Colonic mucosa (tissue), 4 donors: ENCODE results near the gene COG5. TPM values are rescaled to one million over a fixed set of nuclear protein-coding genes. Genes with fewer than 3 reads are reported as not detected.
"Not testable (repeated sequence)": the region's sequence is repeated elsewhere in the genome, so short reads cannot be mapped to it uniquely, and the experiment has no call there.

Experiments
- DNase-seq: peaks from one replicate; pipeline ENCODE4 v3.0.0-alpha.2; 2020
- H3K27ac ChIP-seq: fragments of 200-600 bp; one replicate; pipeline ENCODE4 v1.8.0; 2021
- H3K27me3 ChIP-seq: fragments of 200-600 bp; one replicate; pipeline ENCODE4 v1.8.0; 2021
- H3K36me3 ChIP-seq: fragments of 200-600 bp; one replicate; pipeline ENCODE4 v1.8.0; 2021
- H3K4me1 ChIP-seq: fragments of 200-600 bp; one replicate; pipeline ENCODE4 v1.8.0; 2021; ENCODE audit warnings: mild to moderate bottlenecking
- H3K4me3 ChIP-seq: fragments of 200-600 bp; one replicate; pipeline ENCODE4 v1.8.0; 2021
- H3K9ac ChIP-seq, 2 donors: one replicate each; pipeline ENCODE4 v1.7.0; 2013; ENCODE audit warnings: control low read depth in 2 of 2, low read depth in 2 of 2, low read length in 2 of 2
- H3K9me3 ChIP-seq: fragments of 200-600 bp; one replicate; pipeline ENCODE4 v1.8.0; 2021
- intact Hi-C: fragments of 100-400 bp; cut with DNase I; formaldehyde crosslinking; loops from one replicate; pipeline ENCODE4 v1.14.1; 2022
- total RNA-seq, 2 donors: library from RNA; stranded (reverse); fragmentation: NEBNext Ultra II Directional in 1 of 2; extraction: Animal tissue kit (Norgen Biotek cat#: 25700) in 1 of 2; gene quantifications; one replicate each; pipeline ENCODE4 v1.2.1, GENCODE V29; 2021
- TF ChIP-seq, protein P1 (sequence below): fragments of 200-600 bp; IDR thresholded peaks from one replicate; pipeline ENCODE4 v1.8.0; 2022; ENCODE audit warnings: antibody characterized with exemption, mild to moderate bottlenecking
- donor health status: healthy.
- donor health status: DM: no; HTN: no; CAD: no.
- donor health status: DM: no; HTN: no; CAD: no.

COG5 gene
- total RNA-seq, 2 donors from 2014 or later, result 43.1 to 46.8 TPM

DNA sequence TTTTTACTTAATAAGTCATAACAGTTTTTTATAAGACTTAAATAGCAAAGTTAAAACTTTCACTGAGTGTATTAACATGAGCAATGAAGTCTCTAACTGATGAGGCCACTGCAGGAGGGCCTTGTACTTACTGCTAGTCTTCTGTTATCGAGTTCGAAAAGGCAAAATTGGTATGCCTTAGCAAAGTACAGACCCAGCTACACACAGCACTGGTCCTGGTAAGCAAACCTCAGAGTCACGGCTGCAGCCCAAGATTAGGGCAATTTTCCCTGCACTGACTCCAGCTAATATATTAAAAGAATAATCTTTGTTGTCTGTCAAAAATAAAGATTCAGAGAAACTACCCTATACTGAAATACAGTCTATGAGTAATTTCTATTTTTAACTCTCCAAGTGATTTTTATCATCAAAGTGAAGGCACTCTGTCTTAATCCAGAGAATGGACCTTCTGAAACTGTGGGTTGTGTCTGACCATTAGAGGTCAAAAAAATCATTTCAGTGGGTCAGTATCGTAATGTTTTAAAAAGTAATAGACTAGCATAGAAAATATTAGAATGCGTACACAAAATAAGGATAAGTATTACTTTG is 309.2 kb downstream of the COG5 start:
- H3K27ac ChIP-seq, result no peak overlapping the region
- intact Hi-C loops, result no loop called here
- TF ChIP-seq, protein P1, sequence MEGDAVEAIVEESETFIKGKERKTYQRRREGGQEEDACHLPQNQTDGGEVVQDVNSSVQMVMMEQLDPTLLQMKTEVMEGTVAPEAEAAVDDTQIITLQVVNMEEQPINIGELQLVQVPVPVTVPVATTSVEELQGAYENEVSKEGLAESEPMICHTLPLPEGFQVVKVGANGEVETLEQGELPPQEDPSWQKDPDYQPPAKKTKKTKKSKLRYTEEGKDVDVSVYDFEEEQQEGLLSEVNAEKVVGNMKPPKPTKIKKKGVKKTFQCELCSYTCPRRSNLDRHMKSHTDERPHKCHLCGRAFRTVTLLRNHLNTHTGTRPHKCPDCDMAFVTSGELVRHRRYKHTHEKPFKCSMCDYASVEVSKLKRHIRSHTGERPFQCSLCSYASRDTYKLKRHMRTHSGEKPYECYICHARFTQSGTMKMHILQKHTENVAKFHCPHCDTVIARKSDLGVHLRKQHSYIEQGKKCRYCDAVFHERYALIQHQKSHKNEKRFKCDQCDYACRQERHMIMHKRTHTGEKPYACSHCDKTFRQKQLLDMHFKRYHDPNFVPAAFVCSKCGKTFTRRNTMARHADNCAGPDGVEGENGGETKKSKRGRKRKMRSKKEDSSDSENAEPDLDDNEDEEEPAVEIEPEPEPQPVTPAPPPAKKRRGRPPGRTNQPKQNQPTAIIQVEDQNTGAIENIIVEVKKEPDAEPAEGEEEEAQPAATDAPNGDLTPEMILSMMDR, result no peak
- no peak for DNase-seq
- H3K9ac ChIP-seq, result no peak overlapping the region
- no peaks in the 10 kb centered on the region for H3K4me1 ChIP-seq
- H3K9me3 ChIP-seq, result no peaks in the 10 kb centered on the region
- no peak overlapping the region for H3K4me3 ChIP-seq
- H3K36me3 ChIP-seq, result no peaks in the 10 kb centered on the region
- H3K27me3 ChIP-seq, result no peaks in the 10 kb centered on the region

DNA sequence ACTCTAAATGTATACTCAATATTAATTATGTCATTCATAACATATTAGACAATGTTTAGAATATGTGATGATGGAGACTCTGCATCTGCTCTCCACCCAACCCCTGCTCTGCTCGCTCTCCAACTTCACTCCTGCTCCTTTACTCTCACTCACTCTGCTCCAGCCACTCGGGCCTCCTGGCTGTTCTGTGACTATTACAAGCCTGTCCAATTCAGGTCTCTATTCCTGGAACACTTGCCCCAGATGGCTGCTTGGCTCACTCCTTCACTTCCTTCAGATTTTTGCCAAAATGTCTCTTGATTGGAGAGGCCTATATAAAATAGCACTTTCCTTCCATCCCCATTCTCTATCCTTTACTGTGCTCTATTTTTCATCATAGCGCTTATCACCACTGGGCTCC is 310.1 kb downstream of the COG5 start:
- no peaks in the 10 kb centered on the region for H3K4me1 ChIP-seq
- TF ChIP-seq, protein P1, result no peak
- intact Hi-C loops, result no loop called here

DNA sequence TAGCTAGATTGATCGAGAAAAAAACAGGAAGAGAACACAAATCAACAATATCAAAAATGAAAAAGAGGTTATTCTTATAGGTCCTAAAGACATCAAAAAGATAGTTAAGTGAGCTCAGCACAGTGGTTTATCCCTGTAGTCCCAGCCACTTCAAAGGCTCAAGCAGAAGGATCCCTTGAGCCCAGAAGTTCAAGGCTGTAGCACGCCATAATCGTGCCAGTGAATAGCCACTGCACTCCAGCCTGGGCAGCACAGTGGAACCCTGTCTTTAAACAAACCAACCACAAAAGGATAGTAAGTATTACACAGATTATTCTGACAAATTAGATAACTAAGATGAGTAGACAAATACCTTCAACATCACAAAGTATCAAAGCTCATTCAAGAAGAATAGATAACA is 311.8 kb downstream of the COG5 start:
- Histone ChIP-seq H3K4me1 (no peaks in the 10 kb centered on the region), H3K27ac (no peak overlapping the region), H3K9ac (no peak overlapping the region), H3K27me3 (no peaks in the 10 kb centered on the region), H3K4me3 (no peak overlapping the region), H3K9me3 (no peaks in the 10 kb centered on the region), H3K36me3 (no peaks in the 10 kb centered on the region)
- TF ChIP-seq, protein P1, result no peak
- DNase-seq, result no peak
- intact Hi-C loops, result no loop called here

More for the DNA sequence above, 310.1 kb downstream of the COG5 start:
- no peak overlapping the region for H3K27ac ChIP-seq
- H3K27me3 ChIP-seq, result no peaks in the 10 kb centered on the region
- H3K9ac ChIP-seq, result no peak overlapping the region
- H3K4me3 ChIP-seq, result no peak overlapping the region
- DNase-seq, result no peak
- no peaks in the 10 kb centered on the region for H3K36me3 ChIP-seq
- no peaks in the 10 kb centered on the region for H3K9me3 ChIP-seq

DNA sequence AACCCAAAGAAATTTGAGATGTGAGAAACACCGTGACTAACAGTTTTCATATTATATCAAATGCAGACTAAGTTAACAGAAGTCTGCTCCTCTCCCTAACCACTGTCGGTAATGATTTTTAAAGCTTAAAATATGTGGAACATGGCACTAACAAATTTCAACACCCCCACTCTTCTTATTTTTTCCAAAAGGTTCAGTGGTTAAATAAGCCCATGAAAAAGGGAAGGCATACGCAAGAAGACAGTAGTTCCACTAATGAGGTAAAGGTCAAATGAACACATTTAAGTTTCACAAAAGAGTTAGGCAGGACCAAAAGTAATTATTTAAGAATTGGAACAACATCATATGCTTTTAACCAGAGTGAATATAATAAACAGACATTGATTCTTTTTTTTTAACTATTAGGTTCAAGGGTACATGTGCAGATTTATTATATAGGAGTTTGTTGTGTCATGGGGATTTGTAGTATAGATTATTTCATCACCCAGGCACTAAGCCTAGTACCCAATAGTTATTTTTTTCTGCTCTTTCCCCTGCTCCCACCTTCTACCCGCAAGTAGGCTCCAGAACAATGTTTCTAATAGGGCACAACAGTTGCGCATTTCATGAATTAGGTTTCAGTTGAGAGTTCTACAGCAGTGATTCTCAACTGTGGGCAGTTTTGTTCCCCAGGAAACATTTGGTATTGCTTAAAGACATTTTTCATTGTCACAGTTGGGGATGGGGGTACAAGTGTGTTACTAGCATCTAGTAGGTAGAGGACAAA is 315.0 kb downstream of the COG5 start:
- Histone ChIP-seq H3K27ac (no peak overlapping the region), H3K4me1 (no peaks in the 10 kb centered on the region), H3K9ac (no peak overlapping the region), H3K4me3 (no peak overlapping the region), H3K9me3 (no peaks in the 10 kb centered on the region), H3K27me3 (no peaks in the 10 kb centered on the region), H3K36me3 (no peaks in the 10 kb centered on the region)
- intact Hi-C loops, result no loop called here
- TF ChIP-seq, protein P1, result no peak
- DNase-seq, result no peak

DNA sequence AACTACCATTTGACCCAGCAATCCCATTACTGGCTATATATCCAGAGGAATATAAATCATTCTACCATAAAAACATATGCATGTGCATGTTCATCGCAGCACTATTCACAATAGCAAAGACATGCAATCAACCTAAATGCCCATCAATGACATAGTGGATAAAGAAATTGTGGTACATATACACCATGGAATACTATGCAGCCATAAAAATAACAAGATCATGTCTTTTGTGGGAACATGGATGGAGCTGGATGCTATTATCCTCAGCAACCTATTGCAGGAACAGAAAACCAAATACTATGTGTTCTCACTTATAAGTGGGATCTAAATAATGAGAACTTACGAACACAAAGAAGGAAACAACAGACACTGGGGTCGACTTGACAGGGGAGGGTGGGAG is 316.9 kb downstream of the COG5 start:
- H3K4me3 ChIP-seq, intact Hi-C loops, H3K27ac ChIP-seq, H3K4me1 ChIP-seq, H3K9me3 ChIP-seq, DNase-seq, H3K36me3 ChIP-seq, H3K27me3 ChIP-seq, H3K9ac ChIP-seq: not testable (repeated sequence)

DNA sequence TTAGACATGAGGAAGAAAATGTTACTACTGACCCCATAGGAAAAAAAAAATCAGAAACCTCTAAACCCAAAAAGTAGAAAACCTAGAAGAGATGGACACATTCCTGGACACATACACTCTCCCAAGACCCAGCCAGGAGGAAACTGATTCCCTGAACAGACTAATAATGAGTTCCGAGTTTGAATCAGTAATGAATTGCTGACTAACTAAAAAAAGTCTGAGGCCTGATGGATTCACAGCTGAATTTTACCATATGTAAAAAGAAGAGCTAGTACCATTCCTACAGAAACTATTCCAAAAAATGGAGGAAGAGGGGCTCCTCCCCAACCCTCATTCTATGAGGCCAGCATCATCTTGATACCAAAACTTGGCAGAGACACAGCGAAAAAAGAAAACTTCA is 319.1 kb downstream of the COG5 start:
- no peaks in the 10 kb centered on the region for H3K36me3 ChIP-seq
- H3K27me3 ChIP-seq, result no peaks in the 10 kb centered on the region
- intact Hi-C loops, result no loop called here

More for the DNA sequence above, 319.1 kb downstream of the COG5 start:
- Histone ChIP-seq H3K4me1 (no peaks in the 10 kb centered on the region), H3K9me3 (no peaks in the 10 kb centered on the region), H3K27ac (no peak overlapping the region), H3K9ac (no peak overlapping the region), H3K4me3 (no peak overlapping the region)
- no peak for DNase-seq
- TF ChIP-seq, protein P1, result no peak
